ENCODE results near the gene ZBTB16.

The ZBTB16 gene

GRCh38 chr11:114291842-114292680 is 232.6 kb downstream of the ZBTB16 start:
- no peak for DNase-seq

- no peak for DNase-seq
These were observed 233.7 kb downstream of the ZBTB16 start for GRCh38 chr11:114293201-114293711.

- DNase-seq = no peak
These were observed 236.4 kb downstream of the ZBTB16 start, which contains the start of gene NNMT for GRCh38 chr11:114295676-114296604. TSS of gene NNMT (plus strand) at chr11:114296399. CDS start at chr11:114296557, 158 bp downstream.

GRCh38 chr11:114296605-114297372 is 237.3 kb downstream of the ZBTB16 start:
- no peak for DNase-seq

GRCh38 chr11:114297806-114298709 is 238.5 kb downstream of the ZBTB16 start:
- DNase-seq = no peak

- DNase-seq = no peak
These were observed 239.2 kb downstream of the ZBTB16 start for GRCh38 chr11:114298710-114299109.
